ENCODE results near the gene OST4. TPM values are rescaled to one million over a fixed set of nuclear protein-coding genes. Genes with fewer than 3 reads are reported as not detected.
A peak's percentile ranks its signal among the peaks of the same experiment; 100 is the strongest.

OST4 gene
- total RNA-seq, 1 donor from 2014 or later = 84.6 TPM

DNA sequence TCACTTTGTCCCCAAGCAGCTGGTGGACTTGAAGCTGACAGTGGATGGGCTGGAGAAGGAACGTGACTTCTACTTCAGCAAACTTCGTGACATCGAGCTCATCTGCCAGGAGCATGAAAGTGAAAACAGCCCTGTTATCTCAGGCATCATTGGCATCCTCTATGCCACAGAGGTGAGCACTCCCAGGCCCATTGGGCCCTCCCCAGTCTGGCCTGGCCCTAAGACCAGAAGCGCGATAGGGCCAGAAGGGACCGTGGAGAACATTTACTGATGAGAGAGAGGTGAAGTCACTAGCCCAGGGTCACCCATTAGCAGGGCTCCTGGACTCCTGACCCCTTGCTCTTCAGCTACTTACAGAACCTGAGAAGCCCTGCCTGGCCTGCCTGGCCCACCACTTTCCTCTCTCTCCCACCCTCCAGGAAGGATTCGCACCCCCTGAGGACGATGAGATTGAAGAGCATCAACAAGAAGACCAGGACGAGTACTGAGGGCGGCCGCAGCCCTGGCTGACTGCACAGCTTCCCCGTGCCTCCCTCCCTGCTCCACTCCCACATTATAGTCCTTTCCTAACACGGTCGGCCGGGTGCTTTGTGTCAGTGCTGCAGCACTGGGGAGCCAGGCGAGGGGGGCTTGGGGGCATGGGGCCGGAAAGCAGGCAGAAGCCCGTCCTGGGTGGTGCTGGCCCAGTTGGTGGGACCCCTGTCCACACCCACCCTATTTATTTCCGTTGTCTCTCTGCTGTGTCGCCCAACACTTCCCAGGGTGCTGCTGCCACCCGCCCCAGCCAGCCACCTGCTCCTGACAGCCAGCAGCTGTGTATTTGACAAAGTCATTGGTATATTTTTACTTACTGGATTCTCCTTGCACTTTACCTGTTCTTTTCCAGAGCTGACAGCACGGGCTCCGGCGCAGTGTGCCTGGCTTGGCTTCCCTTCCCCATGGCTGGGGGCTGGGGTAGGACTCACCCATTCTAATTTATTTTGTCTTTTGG is 45.3 kb downstream of the OST4 start:
- Histone ChIP-seq H3K36me3 (no peaks in the 10 kb centered on the region), H3K9me3 (ENCODE audit: low read depth) (no peaks in the 10 kb centered on the region), H3K27me3 (no peaks in the 10 kb centered on the region), H3K9ac (no peak overlapping the region), H3K79me2 (ENCODE audit: low read depth) (no peaks in the 10 kb centered on the region), H3K4me1 (no peaks in the 10 kb centered on the region), H3K4me3 (no peak overlapping the region), H3K27ac (no peak overlapping the region), H3K4me2 (no peak overlapping the region), H4K20me1 (ENCODE audit: low read depth) (peaks cover 52% of the 10 kb centered on the region), H3F3A (ENCODE audit: low read depth) (no peaks in the 10 kb centered on the region), H2AFZ (replicated peaks) (no peak overlapping the region)
- peaks cover 10% of the 10 kb centered on the region for H3K4me1 Mint-ChIP-seq
- no peak for DNase-seq (ENCODE audit: low spot score)
- peaks cover 24% of the 10 kb centered on the region for H3K36me3 Mint-ChIP-seq
- no peak overlapping the region for H3K4me3 Mint-ChIP-seq
- H3K27me3 Mint-ChIP-seq (ENCODE audit: insufficient read depth, low read depth) = peaks cover 4% of the 10 kb centered on the region
- H3K9me3 Mint-ChIP-seq = no peaks in the 10 kb centered on the region
- no peak overlapping the region for H3K27ac Mint-ChIP-seq
- TF ChIP-seq CTCF (IDR thresholded peaks at IDR 0.05) = no peak
- no peak for TF ChIP-seq EZH2 (IDR thresholded peaks at IDR 0.05)
- TF ChIP-seq EZH2phosphoT487 (IDR thresholded peaks at IDR 0.05) = no peak

DNA sequence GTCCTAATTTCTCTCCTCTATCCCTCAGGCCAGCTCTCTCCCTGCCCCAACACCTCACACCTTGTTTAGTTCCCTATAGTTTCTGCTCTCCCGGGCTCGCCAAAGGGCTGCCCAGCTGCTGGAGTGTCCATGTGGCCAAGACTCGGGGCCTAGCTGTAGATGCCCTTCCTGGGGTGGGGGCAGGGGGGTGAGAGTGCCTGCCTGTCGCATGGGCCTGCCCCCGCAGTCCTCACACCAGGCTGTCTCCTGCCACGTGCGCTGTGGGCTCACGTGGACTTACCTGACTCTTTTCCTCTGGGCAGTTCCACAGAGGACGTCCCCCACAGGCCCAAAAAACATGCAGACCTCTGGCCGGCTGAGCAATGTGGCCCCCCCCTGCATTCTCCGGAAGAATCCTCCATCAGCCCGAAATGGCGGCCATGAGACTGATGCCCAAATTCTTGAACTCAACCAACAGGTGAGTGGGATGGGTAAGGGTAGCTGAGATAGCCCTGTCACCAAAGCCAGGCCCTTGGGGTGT is 46.1 kb downstream of the OST4 start:
- Histone ChIP-seq H3K27me3 (no peaks in the 10 kb centered on the region), H3K4me2 (no peak overlapping the region), H3F3A (ENCODE audit: low read depth) (no peaks in the 10 kb centered on the region), H3K4me1 (no peaks in the 10 kb centered on the region), H3K9me3 (ENCODE audit: low read depth) (no peaks in the 10 kb centered on the region), H3K79me2 (ENCODE audit: low read depth) (no peaks in the 10 kb centered on the region), H3K4me3 (no peak overlapping the region), H2AFZ (replicated peaks) (no peak overlapping the region), H3K9ac (no peak overlapping the region), H3K27ac (peak overlapping the region; percentile 1), H4K20me1 (ENCODE audit: low read depth) (peaks cover 55% of the 10 kb centered on the region), H3K36me3 (no peaks in the 10 kb centered on the region)
- Mint-ChIP-seq H3K27ac (no peak overlapping the region), H3K9me3 (no peaks in the 10 kb centered on the region), H3K4me1 (peaks cover 16% of the 10 kb centered on the region), H3K27me3 (ENCODE audit: insufficient read depth, low read depth) (no peaks in the 10 kb centered on the region), H3K36me3 (peaks cover 22% of the 10 kb centered on the region), H3K4me3 (no peak overlapping the region)
- TF ChIP-seq CTCF (IDR thresholded peaks at IDR 0.05) = no peak
- no peak for TF ChIP-seq EZH2 (IDR thresholded peaks at IDR 0.05)
- TF ChIP-seq EZH2phosphoT487 (IDR thresholded peaks at IDR 0.05) = no peak
- DNase-seq (ENCODE audit: low spot score) = no peak

DNA sequence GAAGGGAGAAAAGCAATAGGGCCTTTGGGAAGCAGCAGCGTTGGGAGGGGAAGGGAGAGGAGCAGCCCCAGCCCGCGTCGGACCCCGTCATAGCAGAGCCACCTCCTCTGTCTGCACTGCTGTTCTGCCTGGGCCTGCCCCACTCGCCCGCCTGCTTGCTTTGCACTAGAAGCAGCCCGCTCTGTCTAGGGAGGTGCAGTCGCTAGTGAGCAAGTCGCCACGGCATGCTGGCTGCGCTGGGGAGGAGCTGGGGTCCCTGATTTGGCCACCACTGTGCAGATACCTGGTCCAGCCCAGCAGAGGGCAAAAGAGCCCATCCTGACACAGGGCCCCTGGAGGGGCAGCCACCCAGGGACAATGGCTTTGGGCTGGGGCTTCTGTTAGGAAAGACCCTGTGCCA is 46.6 kb downstream of the OST4 start:
- peaks cover 21% of the 10 kb centered on the region for H3K4me1 Mint-ChIP-seq
- H3K9me3 ChIP-seq (ENCODE audit: low read depth) = no peaks in the 10 kb centered on the region
- no peaks in the 10 kb centered on the region for H3K79me2 ChIP-seq (ENCODE audit: low read depth)
- peak overlapping the region; percentile 1 for H3K27ac ChIP-seq
- H3K27me3 ChIP-seq = no peaks in the 10 kb centered on the region
- no peaks in the 10 kb centered on the region for H3K36me3 ChIP-seq
- H3K27me3 Mint-ChIP-seq (ENCODE audit: insufficient read depth, low read depth) = peaks cover 2% of the 10 kb centered on the region
- peak; percentile 40 for DNase-seq (ENCODE audit: low spot score)
- no peak overlapping the region for H3K9ac ChIP-seq
- H3K4me1 ChIP-seq = no peaks in the 10 kb centered on the region
- H3K4me3 Mint-ChIP-seq = no peak overlapping the region
- H3K9me3 Mint-ChIP-seq = no peaks in the 10 kb centered on the region
- H2AFZ ChIP-seq (replicated peaks) = no peak overlapping the region
- H3F3A ChIP-seq (ENCODE audit: low read depth) = no peaks in the 10 kb centered on the region
- TF ChIP-seq CTCF (IDR thresholded peaks at IDR 0.05) = peak; percentile 21
- TF ChIP-seq EZH2 (IDR thresholded peaks at IDR 0.05) = no peak
- no peak overlapping the region for H3K4me2 ChIP-seq
- no peak overlapping the region for H3K4me3 ChIP-seq
- peaks cover 58% of the 10 kb centered on the region for H4K20me1 ChIP-seq (ENCODE audit: low read depth)
- peaks cover 21% of the 10 kb centered on the region for H3K36me3 Mint-ChIP-seq
- H3K27ac Mint-ChIP-seq = no peak overlapping the region
